HepG2 (cell line): Measurements from ENCODE around the gene APC2. TPM values are rescaled to one million over a fixed set of nuclear protein-coding genes. Genes with fewer than 3 reads are reported as not detected.

Source experiments
- CBX5 ChIP-seq: sonication (generic); formaldehyde crosslinking; IDR thresholded peaks from 2 replicates; pipeline ENCODE4 v1.4.0; 2020; ENCODE audit warnings: missing genetic modification reagents, borderline replicate concordance
- EEA1 ChIP-seq: sonication (generic); formaldehyde crosslinking; IDR thresholded peaks from 2 replicates; pipeline ENCODE4 v1.5.1; 2020; ENCODE audit warnings: mild to moderate bottlenecking, missing genetic modification reagents, borderline replicate concordance
- FOXA3 ChIP-seq: IDR thresholded peaks from 2 replicates; pipeline ENCODE4 v1.6.1; 2016; ENCODE audit warnings: missing genetic modification reagents, missing compliant biosample characterization
- HDAC1 ChIP-seq: sonication (generic); formaldehyde crosslinking; IDR thresholded peaks from 2 replicates; pipeline ENCODE4 v1.5.1; 2020; ENCODE audit warnings: mild to moderate bottlenecking, missing genetic modification reagents
- JARID2 ChIP-seq: sonication (generic); formaldehyde crosslinking; IDR thresholded peaks from 2 replicates; pipeline ENCODE4 v1.8.1; 2023; ENCODE audit warnings: missing genetic modification reagents, inconsistent platforms; ENCODE audit not compliant: insufficient replicate concordance
- MXD4 ChIP-seq: IDR thresholded peaks from 2 replicates; pipeline ENCODE4 v1.6.1; 2016; ENCODE audit warnings: mild to moderate bottlenecking, missing biosample characterization, missing genetic modification reagents
- MYC ChIP-seq: sonication (generic); formaldehyde crosslinking; IDR thresholded peaks from 2 replicates; pipeline ENCODE4 v1.9.0; 2021; ENCODE audit warnings: missing genetic modification reagents, borderline replicate concordance
- NFRKB ChIP-seq: fragments of 450-650 bp; IDR thresholded peaks from 2 replicates; pipeline ENCODE4 v1.6.1; 2017
- PHF21A ChIP-seq: sonication (generic); formaldehyde crosslinking; IDR thresholded peaks from 2 replicates; pipeline ENCODE4 v1.5.0; 2020; ENCODE audit warnings: mild to moderate bottlenecking, missing genetic modification reagents
- SATB2 ChIP-seq: sonication (generic); formaldehyde crosslinking; IDR thresholded peaks from 2 replicates; pipeline ENCODE4 v1.5.0; 2020; ENCODE audit warnings: missing genetic modification reagents
- SYNCRIP ChIP-seq: fragments of 200-400 bp; formaldehyde crosslinking; IDR thresholded peaks from 2 replicates; pipeline ENCODE4 v1.6.1; 2018; ENCODE audit warnings: mild to moderate bottlenecking, low read depth, low read length; ENCODE audit not compliant: insufficient read depth
- TBX2 ChIP-seq: sonication (generic); formaldehyde crosslinking; IDR thresholded peaks from 2 replicates; pipeline ENCODE4 v1.5.0; 2020; ENCODE audit warnings: missing genetic modification reagents, mild to moderate bottlenecking, borderline replicate concordance
- TMF1 ChIP-seq: sonication (generic); formaldehyde crosslinking; IDR thresholded peaks from 2 replicates; pipeline ENCODE4 v1.8.1; 2022; ENCODE audit warnings: low read depth, missing genetic modification reagents
- ZBTB43 ChIP-seq: sonication (generic); formaldehyde crosslinking; conservative IDR thresholded peaks from 2 replicates; pipeline ENCODE4 v1.4.0; 2020; ENCODE audit warnings: missing genetic modification reagents
- ZBTB44 ChIP-seq: sonication (generic); formaldehyde crosslinking; IDR thresholded peaks from 2 replicates; pipeline ENCODE4 v1.4.0; 2020; ENCODE audit warnings: missing genetic modification reagents
- ZNF121 ChIP-seq: sonication (generic); formaldehyde crosslinking; IDR thresholded peaks from 2 replicates; pipeline ENCODE4 v1.5.0; 2020; ENCODE audit warnings: mild to moderate bottlenecking, missing genetic modification reagents
- ZNF17 ChIP-seq: sonication (generic); formaldehyde crosslinking; IDR thresholded peaks from 2 replicates; pipeline ENCODE4 v1.5.0; 2020; ENCODE audit warnings: mild to moderate bottlenecking, missing genetic modification reagents
- ZNF234 ChIP-seq: sonication (generic); formaldehyde crosslinking; conservative IDR thresholded peaks from 2 replicates; pipeline ENCODE4 v1.5.1; 2020; ENCODE audit warnings: mild to moderate bottlenecking, missing genetic modification reagents
- ZNF510 ChIP-seq: sonication (generic); formaldehyde crosslinking; IDR thresholded peaks from 2 replicates; pipeline ENCODE4 v1.4.0; 2020; ENCODE audit warnings: low read depth, mild to moderate bottlenecking, missing genetic modification reagents
- ZNF563 ChIP-seq: sonication (generic); formaldehyde crosslinking; IDR thresholded peaks from 2 replicates; pipeline ENCODE4 v1.8.0; 2022; ENCODE audit warnings: mild to moderate bottlenecking, moderate library complexity, missing genetic modification reagents
- ZNF597 ChIP-seq: sonication (generic); formaldehyde crosslinking; IDR thresholded peaks from 2 replicates; pipeline ENCODE4 v1.5.0; 2020; ENCODE audit warnings: missing genetic modification reagents
- ZNF790 ChIP-seq: sonication (generic); formaldehyde crosslinking; IDR thresholded peaks from 2 replicates; pipeline ENCODE4 v1.8.0; 2022; ENCODE audit warnings: missing genetic modification reagents, mild to moderate bottlenecking, borderline replicate concordance
- ZNF839 ChIP-seq: sonication (generic); formaldehyde crosslinking; IDR thresholded peaks from 2 replicates; pipeline ENCODE4 v1.4.0; 2020; ENCODE audit warnings: missing genetic modification reagents, mild to moderate bottlenecking, borderline replicate concordance
- polyA plus RNA-seq, 8 experiments: library from polyadenylated mRNA; depleted of rRNA in 3 of 8; stranded (reverse) in 7 of 8; unstranded in 1 of 8; fragments of >200 nt; fragmentation: Illumina TruSeq in 4 of 8; extraction: Trizol in 4 of 8; gene quantifications; 2 replicates each; pipeline versions ENCODE4 v1.2.1 to v1.2.3, GENCODE V29; 2011 to 2016; ENCODE audit warnings: low read depth in 4 of 8, missing spikeins in 1 of 8, mixed read lengths in 1 of 8; ENCODE audit not compliant: insufficient read depth in 1 of 8
- total RNA-seq, 5 experiments: library from RNA; depleted of rRNA; stranded (reverse); fragments of >200 nt; fragmentation: Illumina TruSeq; extraction: Trizol; gene quantifications; 2 replicates each; pipeline ENCODE4 v1.2.3, GENCODE V29; 2016; ENCODE audit warnings: low read depth in 1 of 5

APC2 gene
- total and polyA plus RNA-seq, 2 of the 13 experiments (the other 11 are each of a cell fraction or from before 2014, with no cell fraction given), result 0.08 to 0.22 TPM

GRCh38 chr19:1503089-1503924, 53.4 kb downstream of the APC2 start (continued):
- no peak for TF ChIP-seq JARID2 (CRISPR knock-in tag)
- TF ChIP-seq EEA1 (CRISPR knock-in tag), result no peak
- peak; percentile 59; the same call in 1 of the 2 replicates for TF ChIP-seq HDAC1 (CRISPR knock-in tag)
- TF ChIP-seq CBX5 (CRISPR knock-in tag), result no peak
- no peak for TF ChIP-seq NFRKB
- TF ChIP-seq ZNF121 (CRISPR knock-in tag), result no peak
- no peak for TF ChIP-seq SATB2 (CRISPR knock-in tag)
- no peak for TF ChIP-seq PHF21A (CRISPR knock-in tag)
- TF ChIP-seq MYC (CRISPR knock-in tag), result peak; percentile 90
- TF ChIP-seq FOXA3 (CRISPR knock-in tag), result 0 out of 2 replicates have a peak, but pooled peaks have one; percentile 13
- peak; percentile 40; the same call in 1 of the 2 replicates for TF ChIP-seq TBX2 (CRISPR knock-in tag)
- TF ChIP-seq ZNF17, result no peak
- no peak for TF ChIP-seq ZNF510 (CRISPR knock-in tag)
- TF ChIP-seq ZNF790 (CRISPR knock-in tag), result no peak
- TF ChIP-seq SYNCRIP, result no peak
- no peak for TF ChIP-seq ZNF234
- peak; percentile 59; the same call in 1 of the 2 replicates for TF ChIP-seq ZNF563 (CRISPR knock-in tag)
- no peak for TF ChIP-seq TMF1 (CRISPR knock-in tag)
- TF ChIP-seq MXD4 (CRISPR knock-in tag), result peak; percentile 55; the same call in 1 of the 2 replicates
- TF ChIP-seq ZBTB43 (CRISPR knock-in tag), result no peak
- no peak for TF ChIP-seq ZNF839 (CRISPR knock-in tag)
- no peak for TF ChIP-seq ZNF597 (CRISPR knock-in tag)
- no peak for TF ChIP-seq ZBTB44 (CRISPR knock-in tag)
